Adipose tissue (tissue), 3 donors: ENCODE data around the gene FIGNL1. TPM values are rescaled to one million over a fixed set of nuclear protein-coding genes. Genes with fewer than 3 reads are reported as not detected.

ENCODE experiments used
- H3K27ac ChIP-seq: one replicate; pipeline ENCODE4 v1.5.1; 2013; ENCODE audit warnings: low read depth, low read length
- WGBS, 3 donors: extraction: QIAGEN DNeasy Blood & Tissue Kit; methylation state at CpG; one replicate each; pipeline ENCODE4 v1.1.7; 2013; 5-methylcytosine and 5-hydroxymethylcytosine counted together
- polyA plus RNA-seq, 3 donors: library from polyadenylated mRNA; stranded (reverse); fragments of 200-250 nt; gene quantifications; one replicate each; pipeline ENCODE4 v1.2.3, GENCODE V29; 2013
- donor health status: healthy with polysubstance abuse.
- donor health status: Bipolar disorder and iron deficiency.
- donor health status: healthy.

The FIGNL1 gene
- polyA plus RNA-seq, 3 donors, result 1.3 to 5.4 (median 2.9) TPM

DNA sequence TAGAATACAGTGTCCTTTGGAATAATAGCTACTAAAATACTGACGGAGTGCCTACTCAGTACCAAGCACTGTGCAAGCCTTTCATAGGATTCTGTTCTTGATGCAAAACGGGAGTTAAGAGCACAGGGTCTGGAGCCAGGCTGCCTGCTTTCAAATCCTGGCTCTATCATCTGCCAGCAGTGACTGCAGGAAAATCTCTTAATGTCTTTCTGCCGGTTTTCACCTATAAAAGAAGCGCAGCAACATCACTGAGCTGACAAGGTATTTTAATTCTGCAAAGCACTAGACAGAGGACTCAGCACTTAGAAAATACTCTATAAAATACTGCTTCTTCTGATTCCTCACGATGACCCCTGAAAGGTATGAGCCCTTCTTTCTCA, 659 bp downstream of the FIGNL1 start:
- no peak overlapping the region for H3K27ac ChIP-seq

DNA sequence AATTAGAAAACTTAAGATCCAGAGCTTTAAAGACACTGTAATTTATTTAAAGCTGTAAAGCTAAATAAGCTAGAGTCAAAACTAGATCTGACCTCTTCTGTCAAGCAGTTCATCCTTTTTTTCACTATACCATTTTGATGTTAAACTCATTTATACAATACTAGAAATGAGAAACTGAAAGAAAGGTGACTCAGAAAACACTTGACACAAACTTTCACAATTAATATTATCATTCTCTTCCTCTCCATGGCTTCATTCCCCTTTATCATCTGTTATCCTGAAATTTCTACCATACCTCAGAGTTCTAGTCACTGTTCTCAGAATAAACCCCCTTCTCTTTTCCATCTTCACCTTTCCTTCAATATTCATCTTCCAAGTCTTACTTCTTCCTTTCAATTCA, 1.3 kb downstream of the FIGNL1 start:
- H3K27ac ChIP-seq, result no peak overlapping the region

More for the DNA sequence above, 659 bp downstream of the FIGNL1 start:
- 7 to 17% (median 17%) methylated on average over 5 of the region's 5 CpGs for WGBS, 3 donors

DNA sequence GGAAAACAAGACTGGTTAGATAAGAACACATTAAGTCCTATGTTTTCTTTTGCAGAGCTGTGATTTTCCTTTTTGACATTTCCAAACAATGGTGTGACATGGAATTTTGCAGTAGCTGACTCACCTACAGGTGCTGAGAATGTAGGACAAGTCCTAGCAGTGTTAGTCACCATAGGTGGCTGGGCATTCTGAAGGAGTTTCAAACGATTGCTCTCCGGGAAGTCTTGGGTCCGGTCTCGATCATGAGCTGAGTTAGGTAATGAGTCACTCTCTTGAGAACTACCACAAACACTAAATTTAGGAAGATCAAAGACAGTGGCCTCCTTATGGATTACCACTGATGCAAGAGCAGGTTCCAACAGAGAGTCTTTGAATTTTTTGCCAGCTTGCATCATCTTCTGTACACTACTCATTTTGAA, 3.6 kb downstream of the FIGNL1 start:
- WGBS, 3 donors, result 74 to 80% (median 78%) methylated on average over 4 of the region's 4 CpGs
- H3K27ac ChIP-seq, result no peak overlapping the region

GRCh38 chr7:50436133-50436806, 13.9 kb downstream of the FIGNL1 start:
- WGBS, 3 donors, result 85 to 93% (median 88%) methylated on average over 3 of the region's 3 CpGs
- H3K27ac ChIP-seq, result no peak overlapping the region

GRCh38 chr7:50431722-50432305, 18.3 kb downstream of the FIGNL1 start:
- 69 to 83% (median 75%) methylated on average over 4 of the region's 4 CpGs for WGBS, 3 donors

GRCh38 chr7:50431316-50431715, 18.8 kb downstream of the FIGNL1 start:
- H3K27ac ChIP-seq, result no peak overlapping the region
- 81 to 85% (median 83%) methylated on average over 2 of the region's 2 CpGs for WGBS, 3 donors

More at GRCh38 chr7:50431722-50432305, 18.3 kb downstream of the FIGNL1 start:
- no peak overlapping the region for H3K27ac ChIP-seq

DNA sequence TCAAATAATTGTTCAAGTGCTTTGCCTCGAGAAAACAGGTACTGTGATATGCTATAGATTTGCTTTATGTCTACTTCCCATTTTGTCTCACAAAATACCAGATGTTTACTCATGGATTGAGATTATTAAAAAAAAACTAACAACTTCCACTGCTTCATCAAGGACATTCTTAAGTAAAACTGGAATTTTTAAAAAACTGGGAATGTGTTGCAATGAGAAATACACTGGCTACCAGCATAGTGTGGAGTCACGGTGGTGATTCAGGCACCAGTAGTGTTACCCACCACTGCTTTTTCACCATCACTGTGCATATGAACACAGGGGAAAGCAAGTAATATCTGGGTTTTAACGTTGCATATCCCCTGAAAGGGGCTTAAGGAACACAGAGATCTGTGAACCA, 21.2 kb downstream of the FIGNL1 start:
- H3K27ac ChIP-seq, result no peak overlapping the region
- WGBS, 3 donors, result 73 to 82% (median 81%) methylated on average over 3 of the region's 3 CpGs

DNA sequence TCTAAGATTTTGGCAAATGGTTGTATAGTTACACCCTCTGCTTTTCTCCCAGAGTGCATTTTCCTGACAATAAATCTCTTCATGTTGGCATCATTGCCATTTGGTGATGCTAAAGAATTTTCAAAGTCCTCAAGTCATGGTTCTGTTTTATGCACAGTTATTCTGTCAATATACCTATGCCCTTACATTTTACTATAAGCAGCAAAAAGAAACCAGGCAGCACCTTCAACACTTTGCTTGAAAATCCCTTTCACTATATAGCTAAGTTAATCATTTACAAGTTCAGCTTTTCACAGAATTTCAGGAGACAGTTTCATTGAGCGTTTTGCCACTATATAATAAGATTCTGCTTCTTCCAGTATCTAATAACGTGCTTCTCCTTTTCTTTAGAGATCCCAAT, 22.6 kb downstream of the FIGNL1 start:
- no peak overlapping the region for H3K27ac ChIP-seq
- 82 to 85% (median 83%) methylated on average over 2 of the region's 2 CpGs for WGBS, 3 donors

GRCh38 chr7:50426280-50427045, 23.7 kb downstream of the FIGNL1 start:
- 68 to 91% (median 87%) methylated on average over 5 of the region's 5 CpGs for WGBS, 3 donors
- H3K27ac ChIP-seq, result no peak overlapping the region

- H3K27ac ChIP-seq, result no peak overlapping the region
- 82 to 92% (median 90%) methylated on average over 6 of the region's 6 CpGs for WGBS, 3 donors
Measured at GRCh38 chr7:50425318-50425717, 24.8 kb downstream of the FIGNL1 start.

DNA sequence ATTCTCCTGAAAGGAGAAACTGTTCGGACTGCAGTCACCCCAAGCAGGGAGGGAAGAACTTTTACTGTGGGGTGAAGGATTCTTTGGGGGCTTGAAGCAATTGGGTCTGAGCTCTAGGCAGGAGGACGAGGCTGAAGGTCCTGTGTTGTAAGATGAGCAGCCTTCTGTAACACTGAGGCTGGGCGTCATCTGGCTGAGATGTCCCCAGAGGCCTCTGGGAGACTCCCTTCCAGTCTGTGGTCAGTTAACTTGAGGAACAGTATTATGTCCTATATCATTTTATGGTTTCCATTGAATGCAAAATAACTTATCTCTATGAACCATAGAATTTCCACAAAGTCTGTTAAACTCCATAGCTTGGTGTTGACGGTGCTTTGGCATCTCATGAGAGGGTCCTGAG, 26.3 kb downstream of the FIGNL1 start:
- 55 to 73% (median 59%) methylated on average over 4 of the region's 4 CpGs for WGBS, 3 donors
- no peak overlapping the region for H3K27ac ChIP-seq

- H3K27ac ChIP-seq, result no peak overlapping the region
- WGBS, 3 donors, result 82 to 85% (median 85%) methylated on average over 6 of the region's 6 CpGs
Measured at GRCh38 chr7:50422858-50423257, 27.3 kb downstream of the FIGNL1 start.

GRCh38 chr7:50421043-50421442, 29.1 kb downstream of the FIGNL1 start:
- 55 to 65% (median 64%) methylated on average over 3 of the region's 3 CpGs for WGBS, 3 donors
- H3K27ac ChIP-seq, result no peak overlapping the region

- H3K27ac ChIP-seq, result no peak overlapping the region
- WGBS, 3 donors, result 65 to 73% (median 68%) methylated on average over 14 of the region's 14 CpGs
Measured at GRCh38 chr7:50418526-50419290, 31.4 kb downstream of the FIGNL1 start.

DNA sequence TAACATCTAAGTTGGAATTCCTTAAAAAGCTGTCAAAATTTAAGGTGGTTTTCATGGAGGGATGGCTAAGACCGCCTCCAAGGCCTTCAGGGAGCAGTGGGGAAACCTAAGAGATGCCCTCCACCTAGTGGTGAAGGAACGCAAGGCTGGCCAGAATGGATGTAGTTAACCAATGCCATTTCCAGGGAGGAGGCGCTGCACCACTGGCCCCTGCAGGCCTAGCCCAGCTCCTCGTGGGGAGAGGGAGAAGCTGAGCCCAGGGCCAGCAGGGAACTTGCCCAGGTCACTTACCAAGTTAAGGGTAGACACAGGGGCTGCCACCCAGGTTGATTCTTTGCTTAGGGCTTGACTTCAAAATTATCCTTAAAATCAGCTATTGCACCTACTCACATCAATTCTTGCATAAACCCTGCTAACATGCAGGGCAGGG, 32.0 kb downstream of the FIGNL1 start:
- no peak overlapping the region for H3K27ac ChIP-seq
- WGBS, 3 donors, result 6 to 14% (median 9%) methylated on average over 3 to 4 of the region's 4 CpGs

DNA sequence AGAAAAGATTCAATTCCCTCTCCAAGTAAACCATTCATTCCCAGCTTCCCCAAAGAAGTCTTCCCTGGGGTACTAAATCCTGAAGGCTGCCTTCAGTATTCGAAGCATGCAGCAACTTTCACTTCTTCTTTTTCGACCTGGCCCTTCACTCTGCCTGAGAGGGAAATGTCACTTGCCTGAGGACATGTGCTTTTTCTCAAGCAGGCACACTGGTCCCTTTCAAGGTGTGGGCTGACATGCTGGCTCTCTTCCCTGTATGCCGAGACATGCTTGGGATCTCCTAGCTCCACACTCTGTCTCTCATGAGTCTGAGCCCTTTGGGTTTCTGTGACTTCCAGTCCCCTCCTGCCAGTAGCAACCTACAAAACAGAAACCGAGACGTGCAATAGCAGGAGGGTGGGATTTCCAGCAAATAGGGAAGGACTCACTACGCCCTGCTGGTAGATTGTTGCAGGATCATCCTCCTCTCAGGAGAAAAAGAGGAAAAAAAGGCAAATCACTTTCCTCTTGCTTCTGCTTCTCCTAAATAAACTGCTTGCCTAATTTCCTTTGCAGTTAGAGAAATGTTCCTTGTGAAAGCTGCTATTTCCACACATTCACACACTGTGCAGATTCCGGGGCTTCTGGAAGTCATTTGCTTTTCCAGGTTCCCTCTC, 33.5 kb downstream of the FIGNL1 start:
- H3K27ac ChIP-seq, result no peak overlapping the region
- 38 to 63% (median 38%) methylated on average over 7 of the region's 7 CpGs for WGBS, 3 donors

- no peak overlapping the region for H3K27ac ChIP-seq
- WGBS, 3 donors, result 62 to 71% (median 70%) methylated on average over 6 of the region's 6 CpGs
Measured at GRCh38 chr7:50415844-50416364, 34.2 kb downstream of the FIGNL1 start.

GRCh38 chr7:50413561-50413960, 36.6 kb downstream of the FIGNL1 start:
- 83 to 87% (median 85%) methylated on average over 7 of the region's 7 CpGs for WGBS, 3 donors

More at GRCh38 chr7:50413561-50413960, 36.6 kb downstream of the FIGNL1 start:
- H3K27ac ChIP-seq, result no peak overlapping the region
